CD4-positive, CD25-positive, alpha-beta regulatory T cell (primary cell): Measurements from ENCODE around the gene FYCO1. TPM values are rescaled to one million over a fixed set of nuclear protein-coding genes. Genes with fewer than 3 reads are reported as not detected.

Experiments used
- ATAC-seq, 2 donors: fragments of 150-1000 bp; cut with Tn5 transposase; one replicate each; pipeline ENCODE4 v1.10.0; 2021; ENCODE audit warnings: low read depth in 2 of 2, moderate number of reproducible peaks in 2 of 2, moderate library complexity in 1 of 2
- DNase-seq, 3 donors: peaks; one replicate each; pipeline versions ENCODE4 v3.0.0 to v3.0.0-alpha.2; 2012 to 2022; ENCODE audit warnings: mixed read lengths in 1 of 3
- H3K27ac ChIP-seq: one replicate; pipeline ENCODE4 v1.7.0; 2013; ENCODE audit warnings: mild to moderate bottlenecking, low read length; ENCODE audit not compliant: insufficient read depth, poor library complexity, severe bottlenecking
- H3K27me3 ChIP-seq: one replicate; pipeline ENCODE4 v1.7.0; 2013; ENCODE audit warnings: low read length; ENCODE audit not compliant: control insufficient read depth, insufficient read depth
- H3K36me3 ChIP-seq: one replicate; pipeline ENCODE4 v1.7.0; 2013; ENCODE audit warnings: mild to moderate bottlenecking, low read length, moderate library complexity; ENCODE audit not compliant: control insufficient read depth, insufficient read depth
- H3K4me1 ChIP-seq: 2 replicates; pipeline ENCODE4 v1.7.0; 2013; ENCODE audit warnings: mild to moderate bottlenecking, low read length; ENCODE audit not compliant: insufficient read depth, control insufficient read depth, poor library complexity, severe bottlenecking
- H3K4me3 ChIP-seq: one replicate; pipeline ENCODE4 v1.7.0; 2013; ENCODE audit warnings: low read depth, mild to moderate bottlenecking, low read length, moderate library complexity
- H3K9me3 ChIP-seq, 2 experiments: 1 replicate in 1 of 2; 2 replicates in 1 of 2; pipeline ENCODE4 v1.7.0; 2013; ENCODE audit warnings: low read length in 2 of 2, mild to moderate bottlenecking in 1 of 2, moderate library complexity in 1 of 2; ENCODE audit not compliant: control insufficient read depth in 2 of 2
- H3K27ac Mint-ChIP-seq, 3 donors: one replicate each; pipeline ENCODE4 v1.8.0; 2020 to 2022; ENCODE audit warnings: mild to moderate bottlenecking in 3 of 3, mixed read lengths in 3 of 3, moderate library complexity in 2 of 3
- H3K27me3 Mint-ChIP-seq: one replicate; pipeline ENCODE4 v1.8.0; 2022; ENCODE audit warnings: mild to moderate bottlenecking, mixed read lengths
- H3K36me3 Mint-ChIP-seq: one replicate; pipeline ENCODE4 v1.8.0; 2020; ENCODE audit warnings: mixed read lengths
- H3K4me1 Mint-ChIP-seq, 4 donors: one replicate each; pipeline ENCODE4 v1.8.0; 2020 to 2022; ENCODE audit warnings: mixed read lengths in 4 of 4, mild to moderate bottlenecking in 1 of 4
- H3K4me3 Mint-ChIP-seq, 4 donors: one replicate each; pipeline ENCODE4 v1.8.0; 2020 to 2022; ENCODE audit warnings: mild to moderate bottlenecking in 4 of 4, mixed read lengths in 4 of 4, moderate library complexity in 3 of 4
- H3K9me3 Mint-ChIP-seq, 7 donors: one replicate each; pipeline ENCODE4 v1.8.0; 2020 to 2022; ENCODE audit warnings: mixed read lengths in 7 of 7, mild to moderate bottlenecking in 3 of 7, moderate library complexity in 2 of 7
- polyA plus RNA-seq, 4 donors: library from polyadenylated mRNA; unstranded; fragments of 300-500 nt; fragmentation: Illumina TruSeq; gene quantifications; one replicate each; pipeline ENCODE4 v1.2.3, GENCODE V29; 2021
- total RNA-seq: library from RNA; stranded (reverse); gene quantifications from one replicate; pipeline ENCODE4 v1.2.3, GENCODE V29; 2022

FYCO1 gene
- total and polyA plus RNA-seq, 5 donors from 2014 or later, result 2.1 to 42.5 (median 2.6) TPM

DNA sequence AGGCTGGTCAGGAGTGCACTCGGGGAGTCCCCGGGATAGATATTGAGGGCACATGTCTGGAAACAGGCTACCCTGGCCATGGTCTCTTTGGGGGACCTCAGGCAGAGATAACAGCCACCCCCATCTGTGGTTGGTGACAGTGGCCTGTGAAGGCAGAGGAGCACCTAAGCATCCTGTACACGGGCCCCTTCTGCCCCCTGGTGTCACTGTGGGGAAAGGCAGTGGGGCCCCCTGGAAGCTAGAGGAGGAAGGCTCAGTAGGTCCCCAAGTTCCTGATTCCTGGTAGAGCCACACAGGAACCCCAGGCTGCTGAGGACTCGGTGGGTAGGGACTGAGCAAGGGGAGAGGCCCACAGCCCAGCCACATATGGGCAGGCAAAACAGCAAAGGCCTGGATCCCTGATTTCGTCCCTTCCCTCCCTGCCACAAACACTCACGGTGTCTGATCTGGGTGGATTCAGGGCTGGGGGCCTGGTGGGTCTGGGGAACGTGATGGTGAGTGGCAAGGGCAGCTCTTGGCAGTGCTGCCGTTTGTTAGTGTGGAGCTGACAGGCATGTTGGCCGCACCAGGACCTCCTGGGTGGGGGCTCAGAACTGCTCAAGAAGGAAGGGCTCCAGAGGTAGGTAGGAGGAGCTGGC, 66.5 kb downstream of the FYCO1 start:
- H3K27me3 ChIP-seq, result no peaks in the 10 kb centered on the region

DNA sequence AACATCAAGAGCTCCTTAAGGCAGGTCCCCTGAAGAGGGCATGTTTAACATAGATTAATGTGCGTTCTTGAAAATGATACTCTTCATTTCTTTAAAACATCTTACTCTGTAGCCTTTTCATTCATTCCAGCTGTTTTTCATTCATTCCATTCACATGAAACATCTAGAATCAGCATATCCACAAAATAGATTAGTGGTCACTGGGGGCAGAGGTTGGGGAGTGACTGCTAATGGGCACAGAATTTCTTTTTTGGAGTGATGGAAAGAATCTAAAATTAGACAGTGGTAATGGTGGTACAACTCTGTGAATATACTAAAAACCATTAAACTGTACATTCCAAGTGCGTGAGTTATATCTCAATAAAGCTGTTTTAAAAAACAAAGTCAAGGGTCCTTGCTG, 67.7 kb downstream of the FYCO1 start:
- no peaks in the 10 kb centered on the region for H3K27me3 ChIP-seq
- no peaks in the 10 kb centered on the region for H3K4me1 ChIP-seq
- ATAC-seq (no peak), DNase-seq (no peak)
- Mint-ChIP-seq H3K27ac (no peak overlapping the region), H3K4me1 (peaks cover 0 to 3% (median 0%) of the 10 kb centered on the region in 4 donors), H3K4me3 (no peak overlapping the region), H3K27me3 (no peaks in the 10 kb centered on the region), H3K36me3 (peaks cover 78% of the 10 kb centered on the region), H3K9me3 (no peaks in the 10 kb centered on the region)
- H3K36me3 ChIP-seq, result peaks cover 89% of the 10 kb centered on the region
- no peak overlapping the region for H3K27ac ChIP-seq
- H3K9me3 ChIP-seq, result no peaks in the 10 kb centered on the region
- no peak overlapping the region for H3K4me3 ChIP-seq

More for the DNA sequence above, 66.5 kb downstream of the FYCO1 start:
- peak; percentile 38 to 61 (median 59) for DNase-seq
- Mint-ChIP-seq H3K4me3 (no peak overlapping the region), H3K9me3 (no peaks in the 10 kb centered on the region), H3K36me3 (peaks cover 81% of the 10 kb centered on the region), H3K27me3 (no peaks in the 10 kb centered on the region), H3K27ac (peak overlapping the region; percentile 36 to 80 (median 67)), H3K4me1 (peaks cover 0 to 5% (median 3%) of the 10 kb centered on the region in 4 donors)
- ATAC-seq, result peak; percentile 67 to 73
- no peaks in the 10 kb centered on the region for H3K9me3 ChIP-seq
- H3K36me3 ChIP-seq, result peaks cover 84% of the 10 kb centered on the region
- no peak overlapping the region for H3K4me3 ChIP-seq
- no peak overlapping the region for H3K27ac ChIP-seq
- H3K4me1 ChIP-seq, result no peaks in the 10 kb centered on the region

DNA sequence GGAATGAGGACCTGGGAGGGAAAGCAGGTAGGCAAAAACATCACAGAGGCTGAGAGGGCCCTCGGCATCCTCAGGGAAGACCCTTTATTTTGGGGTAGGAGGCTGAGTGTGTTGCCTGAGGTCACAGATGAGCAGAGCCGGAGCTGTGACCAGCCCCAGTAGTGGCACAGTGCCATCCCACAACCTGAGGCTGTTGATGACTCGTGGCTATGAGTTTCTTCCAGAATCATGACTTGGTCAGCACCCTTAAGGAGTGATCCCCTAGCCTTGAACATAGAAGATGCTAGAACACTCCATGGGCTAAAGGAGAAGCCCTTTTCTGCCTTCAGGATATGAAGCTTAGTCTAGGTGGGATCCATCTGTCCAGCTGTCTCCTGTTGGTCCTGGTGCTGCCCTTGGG, 71.9 kb downstream of the FYCO1 start:
- Mint-ChIP-seq H3K9me3 (no peaks in the 10 kb centered on the region), H3K36me3 (peaks cover 70% of the 10 kb centered on the region), H3K27me3 (no peaks in the 10 kb centered on the region), H3K4me3 (no peak overlapping the region), H3K27ac (no peak overlapping the region), H3K4me1 (peaks cover 0 to 10% (median 6%) of the 10 kb centered on the region in 4 donors)
- Histone ChIP-seq H3K9me3 (no peaks in the 10 kb centered on the region), H3K4me3 (no peak overlapping the region), H3K36me3 (peaks cover 84% of the 10 kb centered on the region), H3K4me1 (no peaks in the 10 kb centered on the region), H3K27ac (no peak overlapping the region), H3K27me3 (no peaks in the 10 kb centered on the region)
- DNase-seq (no peak), ATAC-seq (no peak)

DNA sequence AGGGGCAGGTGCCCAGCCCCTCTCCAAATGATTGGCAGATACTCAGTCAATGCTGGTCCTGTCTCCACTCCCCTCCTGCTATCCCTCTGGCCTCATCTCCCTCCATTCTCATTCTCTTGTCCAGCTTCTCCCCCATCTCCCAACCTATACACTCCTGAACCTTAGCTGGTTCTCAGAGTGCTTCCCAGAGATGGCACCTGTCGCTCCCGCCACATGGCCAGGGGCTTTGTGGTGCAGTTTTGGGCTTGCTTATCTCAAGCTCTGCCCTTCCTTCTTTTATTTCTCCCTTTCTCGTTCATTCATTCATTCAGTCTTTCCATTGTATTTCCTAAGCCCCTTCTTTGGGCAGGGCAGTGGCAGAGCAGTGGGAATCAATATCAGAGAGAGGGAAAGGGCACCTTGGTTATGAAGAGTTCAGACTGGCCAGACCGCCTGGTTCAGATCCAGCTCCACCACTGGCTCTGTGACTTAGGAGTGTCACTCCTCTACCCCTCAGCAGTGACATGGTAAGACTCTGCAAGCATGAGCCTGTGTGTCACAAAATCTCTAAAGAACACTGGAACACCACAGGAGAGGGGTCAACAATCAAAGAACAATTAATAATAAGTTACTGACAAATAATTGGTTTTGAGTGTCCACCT, 72.6 kb downstream of the FYCO1 start:
- Histone ChIP-seq H3K9me3 (no peaks in the 10 kb centered on the region), H3K27ac (no peak overlapping the region), H3K4me1 (no peaks in the 10 kb centered on the region), H3K36me3 (peaks cover 84% of the 10 kb centered on the region), H3K27me3 (no peaks in the 10 kb centered on the region), H3K4me3 (no peak overlapping the region)
- ATAC-seq (no peak), DNase-seq (no peak)
- Mint-ChIP-seq H3K4me3 (no peak overlapping the region), H3K4me1 (peaks cover 0 to 10% (median 6%) of the 10 kb centered on the region in 4 donors), H3K27me3 (no peaks in the 10 kb centered on the region), H3K27ac (peak overlapping the region in 1 of 3 donors; percentile 65), H3K9me3 (no peaks in the 10 kb centered on the region), H3K36me3 (peaks cover 68% of the 10 kb centered on the region)

DNA sequence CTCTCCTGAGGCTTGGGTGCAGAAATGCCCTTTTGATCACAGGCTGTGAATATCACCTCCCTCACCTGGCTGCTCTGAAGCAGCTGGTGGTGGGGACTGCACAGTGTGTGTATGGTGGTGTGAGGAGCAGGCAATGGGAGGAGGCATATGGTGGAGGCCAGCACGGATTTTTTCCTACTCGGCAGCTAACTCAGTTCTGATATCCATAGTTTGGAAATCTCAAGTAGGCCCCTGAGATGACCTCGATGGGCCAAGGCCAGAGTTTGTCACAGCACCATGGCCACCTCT, 73.6 kb downstream of the FYCO1 start:
- peaks cover 57% of the 10 kb centered on the region for H3K36me3 Mint-ChIP-seq
- H3K27ac Mint-ChIP-seq, result peak overlapping the region in 2 of 3 donors; percentile 60 to 96
- H3K27me3 ChIP-seq, result no peaks in the 10 kb centered on the region
- peak overlapping the region in 1 of 4 donors; percentile 40 for H3K4me3 Mint-ChIP-seq
- H3K4me1 Mint-ChIP-seq, result peaks cover 0 to 17% (median 7%) of the 10 kb centered on the region in 4 donors
- no peaks in the 10 kb centered on the region for H3K9me3 Mint-ChIP-seq
- no peaks in the 10 kb centered on the region for H3K9me3 ChIP-seq
- no peak for DNase-seq
- H3K36me3 ChIP-seq, result peaks cover 74% of the 10 kb centered on the region
- H3K27me3 Mint-ChIP-seq, result no peaks in the 10 kb centered on the region
- no peak for ATAC-seq
- H3K4me3 ChIP-seq, result no peak overlapping the region
- no peak overlapping the region for H3K27ac ChIP-seq
- no peaks in the 10 kb centered on the region for H3K4me1 ChIP-seq

DNA sequence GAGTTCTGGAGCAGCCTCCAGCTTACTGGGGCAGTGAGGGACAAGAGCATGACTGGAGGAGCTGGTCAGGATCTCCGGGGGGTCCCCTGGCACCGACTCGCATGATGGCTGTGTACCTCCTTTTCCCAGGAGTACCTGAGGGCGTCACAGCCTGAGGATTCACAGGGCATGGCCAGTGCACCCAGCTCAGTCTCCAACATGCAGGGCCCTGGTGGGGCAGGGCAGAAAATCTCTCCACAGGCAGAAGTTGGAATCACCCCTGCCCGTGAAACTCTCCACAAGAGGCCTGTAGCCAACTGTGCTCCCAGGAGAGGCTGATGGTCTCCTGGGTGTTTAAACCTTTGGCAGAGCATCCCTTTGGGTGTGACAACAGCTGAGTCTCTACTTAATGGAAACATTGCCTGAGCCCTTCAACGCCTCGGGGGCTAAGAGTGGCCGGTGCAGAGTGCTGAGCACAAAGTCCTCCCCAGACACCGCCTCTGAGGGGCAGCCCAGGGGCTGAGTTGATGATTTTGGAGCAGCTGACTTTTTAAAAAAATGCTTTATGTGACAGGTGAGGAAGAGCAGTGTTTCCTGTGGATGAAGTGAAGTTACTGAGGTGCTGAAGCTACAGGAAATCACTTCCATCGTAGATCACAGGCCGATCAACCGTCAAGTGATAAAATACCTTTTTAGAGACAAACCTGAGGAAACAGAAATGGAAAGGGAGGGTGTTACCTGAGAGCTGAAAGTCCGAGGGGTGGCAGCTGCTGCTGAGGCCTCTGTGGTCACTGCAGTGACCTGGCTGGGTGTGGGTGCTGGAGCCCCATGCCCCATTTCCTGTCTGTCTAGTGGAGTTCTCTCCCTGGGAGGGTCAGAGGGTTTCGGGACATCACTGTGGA, 74.2 kb downstream of the FYCO1 start:
- H3K36me3 Mint-ChIP-seq, result peaks cover 54% of the 10 kb centered on the region
- Histone ChIP-seq H3K9me3 (no peaks in the 10 kb centered on the region), H3K4me3 (no peak overlapping the region), H3K36me3 (peaks cover 71% of the 10 kb centered on the region), H3K4me1 (peaks cover 3% of the 10 kb centered on the region), H3K27ac (no peak overlapping the region), H3K27me3 (no peaks in the 10 kb centered on the region)
- no peaks in the 10 kb centered on the region for H3K9me3 Mint-ChIP-seq
- H3K27me3 Mint-ChIP-seq, result no peaks in the 10 kb centered on the region
- H3K4me1 Mint-ChIP-seq, result peaks cover 0 to 21% (median 10%) of the 10 kb centered on the region in 4 donors
- peak overlapping the region in 2 of 3 donors; percentile 60 to 96 for H3K27ac Mint-ChIP-seq
- ATAC-seq (no peak), DNase-seq (no peak)
- H3K4me3 Mint-ChIP-seq, result peak overlapping the region in 1 of 4 donors; percentile 40

DNA sequence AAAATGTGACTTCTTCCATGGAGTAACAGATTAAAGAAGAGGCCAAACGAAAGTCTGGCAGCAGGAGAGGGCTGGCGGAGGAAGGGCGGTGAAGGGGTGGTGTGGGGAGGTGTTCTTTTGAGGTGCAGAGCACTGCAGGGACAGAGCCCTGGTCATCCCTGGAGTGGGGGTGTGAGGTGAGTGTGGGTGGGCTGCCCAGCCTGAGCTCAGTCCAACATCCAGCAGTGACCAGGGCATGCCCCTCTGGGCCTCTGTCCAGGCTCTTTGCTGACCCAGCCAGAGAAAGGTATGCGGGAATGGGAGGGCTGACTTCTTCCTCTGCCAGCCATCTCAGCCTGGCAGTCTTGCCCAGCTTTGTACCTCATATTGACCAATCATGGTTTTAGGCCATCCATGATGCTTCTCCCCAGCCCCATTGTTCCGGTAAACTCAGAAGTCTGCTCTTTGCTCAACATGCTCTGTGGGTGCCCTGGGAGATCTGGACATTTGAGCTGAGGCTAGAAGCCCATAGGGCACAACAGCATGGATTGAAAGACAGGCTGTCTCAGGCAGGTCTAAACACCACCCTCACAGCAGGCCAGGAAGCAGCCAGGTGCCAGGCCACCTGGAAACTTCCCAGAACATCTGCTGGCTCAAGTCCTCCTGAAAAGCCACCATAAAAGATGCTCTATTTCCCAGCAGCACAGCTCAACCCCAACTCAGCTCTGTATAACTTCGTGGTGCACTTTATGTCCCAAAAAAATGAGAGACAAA, 78.3 kb downstream of the FYCO1 start:
- DNase-seq (no peak), ATAC-seq (no peak)
- H3K4me1 Mint-ChIP-seq, result peaks cover 0 to 42% (median 26%) of the 10 kb centered on the region in 4 donors
- H3K27me3 Mint-ChIP-seq, result peaks cover 11% of the 10 kb centered on the region
- no peak overlapping the region for H3K4me3 ChIP-seq
- H3K9me3 Mint-ChIP-seq, result no peaks in the 10 kb centered on the region
- H3K27ac Mint-ChIP-seq, result peak overlapping the region; percentile 17 to 69 (median 65)
- no peak overlapping the region for H3K27ac ChIP-seq
- H3K27me3 ChIP-seq, result no peaks in the 10 kb centered on the region
- H3K4me1 ChIP-seq, result peaks cover 23% of the 10 kb centered on the region
- H3K4me3 Mint-ChIP-seq, result peak overlapping the region in 1 of 4 donors; percentile 35
- peaks cover 31% of the 10 kb centered on the region for H3K36me3 Mint-ChIP-seq
- peaks cover 38% of the 10 kb centered on the region for H3K36me3 ChIP-seq
- H3K9me3 ChIP-seq, result no peaks in the 10 kb centered on the region
